Thymus (tissue), 11 donors: Measurements from ENCODE around the gene TNFRSF19. TPM values are rescaled to one million over a fixed set of nuclear protein-coding genes. Genes with fewer than 3 reads are reported as not detected.

ENCODE experiments used
- DNase-seq, 9 donors: peaks; one replicate each; pipeline ENCODE4 v3.0.0-alpha.2; 2013; ENCODE audit warnings: low spot score in 9 of 9, low read depth in 6 of 9, missing footprints in 1 of 9
- H3K27ac ChIP-seq, 2 donors: one replicate each; pipeline ENCODE4 v1.5.1; 2013; ENCODE audit warnings: control low read depth in 1 of 2, low read depth in 1 of 2, low read length in 1 of 2, mild to moderate bottlenecking in 1 of 2, moderate library complexity in 1 of 2
- H3K27me3 ChIP-seq, 2 donors: one replicate each; pipeline ENCODE4 v1.5.1; 2013; ENCODE audit warnings: low read length in 1 of 2; ENCODE audit not compliant: control insufficient read depth in 2 of 2, insufficient read depth in 1 of 2
- H3K36me3 ChIP-seq, 2 donors: one replicate each; pipeline ENCODE4 v1.5.1; 2013; ENCODE audit warnings: low read length in 1 of 2, mild to moderate bottlenecking in 1 of 2, moderate library complexity in 1 of 2; ENCODE audit not compliant: control insufficient read depth in 2 of 2, insufficient read depth in 2 of 2
- H3K4me1 ChIP-seq, 2 donors: one replicate each; pipeline ENCODE4 v1.5.1; 2013; ENCODE audit warnings: low read length in 2 of 2; ENCODE audit not compliant: control insufficient read depth in 2 of 2, insufficient read depth in 2 of 2
- H3K4me3 ChIP-seq, 2 donors: one replicate each; pipeline ENCODE4 v1.5.1; 2013; ENCODE audit warnings: low read length in 2 of 2, control low read depth in 1 of 2, mild to moderate bottlenecking in 1 of 2
- H3K9me3 ChIP-seq, 2 donors: one replicate each; pipeline ENCODE4 v1.5.1; 2013; ENCODE audit warnings: low read length in 1 of 2, mild to moderate bottlenecking in 1 of 2; ENCODE audit not compliant: control insufficient read depth in 2 of 2, insufficient read depth in 1 of 2
- WGBS: extraction: QIAGEN DNeasy Blood & Tissue Kit; methylation state at CpG from one replicate; pipeline ENCODE4 v1.1.7; 2013; 5-methylcytosine and 5-hydroxymethylcytosine counted together
- polyA plus RNA-seq: library from polyadenylated mRNA; stranded (reverse); fragments of 200-250 nt; gene quantifications from one replicate; pipeline ENCODE4 v1.2.3, GENCODE V29; 2013
- total RNA-seq: library from RNA; stranded (reverse); fragments of 120-200 nt; gene quantifications from one replicate; pipeline ENCODE4 v1.2.4, GENCODE V29; 2013
- donor health status: healthy.

TNFRSF19 gene
- total and polyA plus RNA-seq, 2 donors = 7.6 to 8.5 TPM

- 97% methylated on average over 5 of the region's 5 CpGs for WGBS
- Histone ChIP-seq H3K27me3 (no peaks in the 10 kb centered on the region), H3K4me3 (no peak overlapping the region), H3K9me3 (no peaks in the 10 kb centered on the region), H3K4me1 (peaks cover 5 to 6% of the 10 kb centered on the region in 2 donors), H3K36me3 (no peaks in the 10 kb centered on the region), H3K27ac (no peak overlapping the region)
- no peak for DNase-seq
Measured at GRCh38 chr13:23634897-23635296, 64.7 kb downstream of the TNFRSF19 start.

DNA sequence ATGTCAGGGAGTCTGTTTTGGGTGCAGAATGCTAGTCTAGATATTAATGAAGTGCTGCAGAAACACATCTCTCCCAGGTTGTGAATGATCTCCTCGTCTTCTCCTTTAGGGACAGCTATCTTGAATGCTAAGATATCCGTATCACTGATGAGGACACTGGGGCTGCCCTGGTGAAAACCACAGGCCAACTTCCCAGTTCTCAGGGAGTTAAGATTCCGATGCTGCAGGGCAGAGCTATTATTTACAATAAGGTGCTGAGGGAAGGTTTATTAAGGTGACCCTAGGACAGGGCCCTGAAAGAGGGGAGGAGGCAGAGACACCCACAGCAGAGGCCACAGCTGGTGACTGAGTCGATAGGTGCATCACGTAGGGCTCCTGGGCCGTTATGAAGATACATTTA lies 66.1 kb downstream of the TNFRSF19 start:
- no peaks in the 10 kb centered on the region for H3K4me1 ChIP-seq
- no peaks in the 10 kb centered on the region for H3K27me3 ChIP-seq
- H3K27ac ChIP-seq = no peak overlapping the region
- DNase-seq = no peak
- 98% methylated on average over 6 of the region's 6 CpGs for WGBS
- H3K36me3 ChIP-seq = no peaks in the 10 kb centered on the region
- H3K4me3 ChIP-seq = no peak overlapping the region
- no peaks in the 10 kb centered on the region for H3K9me3 ChIP-seq

DNA sequence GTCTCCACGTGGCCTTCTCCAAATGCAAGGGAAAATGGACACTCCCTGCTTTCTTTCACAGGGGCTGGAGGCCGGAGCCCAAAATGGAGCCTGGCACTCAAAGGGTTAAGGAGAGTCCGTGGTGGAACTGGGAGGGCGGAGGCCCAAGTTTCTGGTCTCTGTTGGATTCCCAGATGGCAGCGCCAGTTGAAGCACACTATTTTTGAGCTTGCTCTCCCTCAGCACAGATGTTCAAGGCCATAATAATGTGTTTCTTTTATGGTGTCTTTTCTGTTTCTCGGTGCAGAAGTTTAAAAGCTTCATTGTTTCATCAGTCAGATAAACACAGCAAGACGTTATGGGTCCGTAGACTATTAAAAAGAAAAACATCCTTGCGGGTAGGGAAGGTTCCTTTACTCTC lies 67.6 kb downstream of the TNFRSF19 start:
- H3K9me3 ChIP-seq = no peaks in the 10 kb centered on the region
- 91% methylated on average over 9 of the region's 9 CpGs for WGBS
- no peaks in the 10 kb centered on the region for H3K36me3 ChIP-seq
- no peak for DNase-seq
- no peaks in the 10 kb centered on the region for H3K27me3 ChIP-seq
- H3K4me1 ChIP-seq = no peaks in the 10 kb centered on the region
- H3K27ac ChIP-seq = no peak overlapping the region
- no peak overlapping the region for H3K4me3 ChIP-seq

DNA sequence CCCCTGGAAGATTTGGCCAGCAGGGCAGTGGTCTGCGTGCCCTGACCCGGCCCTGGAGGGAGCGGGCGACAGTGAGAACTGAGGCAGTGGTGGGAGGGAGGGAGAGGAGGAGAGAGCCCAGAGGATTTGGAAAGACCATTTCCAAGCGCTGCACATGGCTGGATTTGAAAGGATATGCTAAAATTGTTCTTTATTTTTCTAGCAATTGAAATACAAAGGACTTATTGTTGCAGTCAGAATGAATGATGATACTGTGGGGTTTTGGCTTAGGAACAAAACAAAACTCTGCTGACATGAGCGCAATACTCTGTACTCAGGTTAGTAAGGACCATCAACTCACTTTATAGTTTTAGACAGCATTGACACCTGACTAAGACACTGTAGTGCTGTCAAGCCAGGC lies 69.5 kb downstream of the TNFRSF19 start:
- no peaks in the 10 kb centered on the region for H3K36me3 ChIP-seq
- WGBS = 96% methylated on average over 6 of the region's 6 CpGs
- H3K27me3 ChIP-seq = no peaks in the 10 kb centered on the region
- no peak for DNase-seq
- no peak overlapping the region for H3K4me3 ChIP-seq
- no peaks in the 10 kb centered on the region for H3K9me3 ChIP-seq
- H3K27ac ChIP-seq = no peak overlapping the region
- H3K4me1 ChIP-seq = no peaks in the 10 kb centered on the region

GRCh38 chr13:23642110-23642509 lies 71.9 kb downstream of the TNFRSF19 start:
- Histone ChIP-seq H3K27ac (no peak overlapping the region), H3K9me3 (no peaks in the 10 kb centered on the region), H3K36me3 (no peaks in the 10 kb centered on the region), H3K4me3 (no peak overlapping the region), H3K27me3 (no peaks in the 10 kb centered on the region), H3K4me1 (no peaks in the 10 kb centered on the region)
- DNase-seq = no peak
- WGBS = 97% methylated on average over 4 of the region's 4 CpGs

- Histone ChIP-seq H3K4me1 (no peaks in the 10 kb centered on the region), H3K9me3 (no peaks in the 10 kb centered on the region), H3K27ac (no peak overlapping the region), H3K4me3 (no peak overlapping the region), H3K36me3 (no peaks in the 10 kb centered on the region), H3K27me3 (no peaks in the 10 kb centered on the region)
- WGBS = 93% methylated on average over 4 of the region's 4 CpGs
- no peak for DNase-seq
Measured at GRCh38 chr13:23643338-23644125, 73.3 kb downstream of the TNFRSF19 start.

DNA sequence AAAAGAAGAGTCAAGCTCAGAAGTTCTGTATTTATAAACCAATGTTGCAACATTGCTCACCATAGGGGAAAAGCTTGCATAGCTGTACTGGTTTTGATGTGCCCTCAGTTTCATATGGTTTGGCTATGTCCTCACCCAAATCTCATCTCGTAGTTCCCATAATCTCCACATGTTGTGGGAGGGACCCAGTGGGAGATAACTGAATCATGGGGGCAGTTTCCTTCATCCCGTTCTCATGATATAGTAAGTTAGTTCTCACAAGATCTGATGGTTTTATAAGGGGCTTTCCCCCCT lies 73.9 kb downstream of the TNFRSF19 start:
- no peaks in the 10 kb centered on the region for H3K4me1 ChIP-seq
- no peak overlapping the region for H3K4me3 ChIP-seq
- WGBS = 96% methylated on average over 2 of the region's 2 CpGs
- H3K9me3 ChIP-seq = no peaks in the 10 kb centered on the region
- no peaks in the 10 kb centered on the region for H3K27me3 ChIP-seq
- H3K27ac ChIP-seq = no peak overlapping the region
- no peak for DNase-seq
- no peaks in the 10 kb centered on the region for H3K36me3 ChIP-seq

- H3K27me3 ChIP-seq = no peaks in the 10 kb centered on the region
- DNase-seq = no peak
- H3K27ac ChIP-seq = no peak overlapping the region
- no peaks in the 10 kb centered on the region for H3K4me1 ChIP-seq
- WGBS = 95% methylated on average over 5 of the region's 5 CpGs
- H3K9me3 ChIP-seq = no peaks in the 10 kb centered on the region
- no peak overlapping the region for H3K4me3 ChIP-seq
- no peaks in the 10 kb centered on the region for H3K36me3 ChIP-seq
Measured at GRCh38 chr13:23644527-23645138, 74.4 kb downstream of the TNFRSF19 start.

DNA sequence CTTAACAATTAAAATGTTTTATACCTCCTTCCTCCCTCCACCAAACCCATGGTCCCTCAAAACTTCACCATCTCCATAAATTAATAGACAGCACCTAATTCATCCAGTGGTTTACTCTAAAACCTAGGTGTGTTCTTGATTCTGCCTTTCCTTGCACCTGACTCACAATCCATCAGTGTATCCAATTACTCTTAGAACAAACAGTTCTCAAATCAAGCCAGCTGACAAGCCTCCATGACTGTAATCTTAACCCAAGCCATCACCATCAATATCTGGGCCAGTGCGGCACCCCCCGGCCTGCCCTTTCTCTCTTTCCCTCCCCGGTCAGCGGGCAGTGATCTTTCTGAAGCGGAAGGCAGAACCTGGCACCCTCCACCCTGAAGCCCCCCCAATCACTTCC lies 75.6 kb downstream of the TNFRSF19 start:
- no peaks in the 10 kb centered on the region for H3K27me3 ChIP-seq
- H3K4me3 ChIP-seq = no peak overlapping the region
- DNase-seq = no peak
- no peaks in the 10 kb centered on the region for H3K4me1 ChIP-seq
- WGBS = 95% methylated on average over 5 of the region's 5 CpGs
- H3K36me3 ChIP-seq = no peaks in the 10 kb centered on the region
- H3K27ac ChIP-seq = no peak overlapping the region
- no peaks in the 10 kb centered on the region for H3K9me3 ChIP-seq
